WERI-Rb-1 (cell line): ENCODE measurements around the gene XRCC4.
"Not testable (repeated sequence)": the region's sequence is repeated elsewhere in the genome, so short reads cannot be mapped to it uniquely, and the experiment has no call there.

Source experiments
- DNase-seq: peaks from one replicate; pipeline ENCODE4 v3.0.0-alpha.2; 2020
- H3K27ac ChIP-seq: fragments of 250-450 bp; sonication (Bioruptor Pico); 2 replicates; pipeline ENCODE4 v1.5.1; 2020; ENCODE audit warnings: mild to moderate bottlenecking, moderate library complexity
- H3K27me3 ChIP-seq: fragments of 250-450 bp; sonication (Bioruptor Pico); 2 replicates; pipeline ENCODE4 v1.5.1; 2021; ENCODE audit warnings: mild to moderate bottlenecking, low read depth, moderate library complexity; ENCODE audit not compliant: insufficient read depth, severe bottlenecking
- H3K36me3 ChIP-seq: fragments of 250-450 bp; sonication (Bioruptor Pico); 2 replicates; pipeline ENCODE4 v1.5.1; 2020; ENCODE audit warnings: mild to moderate bottlenecking, moderate library complexity
- H3K4me3 ChIP-seq: 2 replicates; pipeline ENCODE4 v1.5.1; 2011; ENCODE audit warnings: low read depth, mild to moderate bottlenecking, control low read depth, low read length
- H3K9me3 ChIP-seq: fragments of 250-450 bp; sonication (Bioruptor Pico); 2 replicates; pipeline ENCODE4 v1.5.1; 2021; ENCODE audit warnings: mild to moderate bottlenecking, moderate library complexity; ENCODE audit not compliant: severe bottlenecking
- CTCF ChIP-seq: IDR thresholded peaks from 2 replicates; pipeline ENCODE4 v1.5.1; 2011; ENCODE audit warnings: low read depth, mild to moderate bottlenecking, control low read depth, inconsistent platforms, low read length

Gene XRCC4

GRCh38 chr5:83249156-83249555, 171.8 kb downstream of the XRCC4 start:
- no peak for TF ChIP-seq CTCF

GRCh38 chr5:83251849-83252248, 174.5 kb downstream of the XRCC4 start:
- Histone ChIP-seq H3K27ac (no peak overlapping the region), H3K9me3 (no peaks in the 10 kb centered on the region), H3K27me3 (no peaks in the 10 kb centered on the region), H3K4me3 (no peak overlapping the region), H3K36me3 (no peaks in the 10 kb centered on the region)
- no peak for DNase-seq
- no peak for TF ChIP-seq CTCF

More at GRCh38 chr5:83249156-83249555, 171.8 kb downstream of the XRCC4 start:
- Histone ChIP-seq H3K36me3 (no peaks in the 10 kb centered on the region), H3K27me3 (no peaks in the 10 kb centered on the region), H3K9me3 (no peaks in the 10 kb centered on the region), H3K27ac (no peak overlapping the region), H3K4me3 (no peak overlapping the region)
- no peak for DNase-seq

GRCh38 chr5:83253720-83254119, 176.4 kb downstream of the XRCC4 start:
- TF ChIP-seq CTCF = no peak
- H3K36me3 ChIP-seq = no peaks in the 10 kb centered on the region

GRCh38 chr5:83255268-83255667, 177.9 kb downstream of the XRCC4 start:
- Histone ChIP-seq H3K4me3 (no peak overlapping the region), H3K27ac (no peak overlapping the region), H3K36me3 (no peaks in the 10 kb centered on the region), H3K9me3 (no peaks in the 10 kb centered on the region), H3K27me3 (no peaks in the 10 kb centered on the region)
- no peak for DNase-seq
- no peak for TF ChIP-seq CTCF

More at GRCh38 chr5:83253720-83254119, 176.4 kb downstream of the XRCC4 start:
- no peaks in the 10 kb centered on the region for H3K9me3 ChIP-seq
- H3K4me3 ChIP-seq = no peak overlapping the region
- no peak for DNase-seq
- no peak overlapping the region for H3K27ac ChIP-seq
- H3K27me3 ChIP-seq = no peaks in the 10 kb centered on the region

GRCh38 chr5:83256091-83256780, 178.9 kb downstream of the XRCC4 start:
- DNase-seq = no peak
- H3K27me3 ChIP-seq = no peaks in the 10 kb centered on the region
- no peaks in the 10 kb centered on the region for H3K36me3 ChIP-seq
- H3K9me3 ChIP-seq = no peaks in the 10 kb centered on the region
- no peak overlapping the region for H3K4me3 ChIP-seq
- H3K27ac ChIP-seq = no peak overlapping the region
- TF ChIP-seq CTCF = no peak

GRCh38 chr5:83257684-83258083, 180.3 kb downstream of the XRCC4 start:
- DNase-seq = not testable (repeated sequence)

More at GRCh38 chr5:83257684-83258083, 180.3 kb downstream of the XRCC4 start:
- not testable (repeated sequence) for H3K4me3 ChIP-seq, H3K27me3 ChIP-seq, H3K9me3 ChIP-seq, H3K27ac ChIP-seq, H3K36me3 ChIP-seq
